Measurements from ENCODE around the gene KDM4C.

DNA sequence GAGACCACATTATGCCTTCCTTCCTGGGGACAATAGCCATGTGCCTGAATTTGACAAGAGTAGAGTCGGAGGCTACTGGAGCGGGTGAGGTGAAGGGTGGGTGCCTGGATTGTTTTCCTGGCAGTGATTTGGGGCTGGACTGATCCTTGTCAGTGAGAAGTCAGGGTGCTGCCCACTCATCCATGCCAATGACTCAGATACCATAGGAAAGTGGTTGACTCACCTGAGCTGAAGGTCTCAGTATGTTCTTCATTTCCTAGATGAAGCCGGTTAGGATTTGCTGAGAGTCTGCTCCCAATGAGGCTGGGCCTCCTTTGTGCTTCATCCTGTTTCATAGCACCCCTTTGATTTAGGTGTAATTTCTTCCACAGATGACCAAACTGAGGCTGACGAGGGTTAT, 366.0 kb downstream of the KDM4C start:
- TF ChIP-seq, protein P1, sequence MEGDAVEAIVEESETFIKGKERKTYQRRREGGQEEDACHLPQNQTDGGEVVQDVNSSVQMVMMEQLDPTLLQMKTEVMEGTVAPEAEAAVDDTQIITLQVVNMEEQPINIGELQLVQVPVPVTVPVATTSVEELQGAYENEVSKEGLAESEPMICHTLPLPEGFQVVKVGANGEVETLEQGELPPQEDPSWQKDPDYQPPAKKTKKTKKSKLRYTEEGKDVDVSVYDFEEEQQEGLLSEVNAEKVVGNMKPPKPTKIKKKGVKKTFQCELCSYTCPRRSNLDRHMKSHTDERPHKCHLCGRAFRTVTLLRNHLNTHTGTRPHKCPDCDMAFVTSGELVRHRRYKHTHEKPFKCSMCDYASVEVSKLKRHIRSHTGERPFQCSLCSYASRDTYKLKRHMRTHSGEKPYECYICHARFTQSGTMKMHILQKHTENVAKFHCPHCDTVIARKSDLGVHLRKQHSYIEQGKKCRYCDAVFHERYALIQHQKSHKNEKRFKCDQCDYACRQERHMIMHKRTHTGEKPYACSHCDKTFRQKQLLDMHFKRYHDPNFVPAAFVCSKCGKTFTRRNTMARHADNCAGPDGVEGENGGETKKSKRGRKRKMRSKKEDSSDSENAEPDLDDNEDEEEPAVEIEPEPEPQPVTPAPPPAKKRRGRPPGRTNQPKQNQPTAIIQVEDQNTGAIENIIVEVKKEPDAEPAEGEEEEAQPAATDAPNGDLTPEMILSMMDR (IDR thresholded peaks at IDR 0.05): no peak
- no peak for TF ChIP-seq POLR2A (IDR thresholded peaks at IDR 0.05)
